M059J (cell line): ENCODE results near the gene SCUBE1. TPM values are rescaled to one million over a fixed set of nuclear protein-coding genes. Genes with fewer than 3 reads are reported as not detected.
A peak's percentile ranks its signal among the peaks of the same experiment; 100 is the strongest.

Experiments used
- DNase-seq: peaks from one replicate; pipeline ENCODE4 v3.0.0-alpha.2; 2012; ENCODE audit warnings: low read depth
- total RNA-seq: library from RNA; depleted of rRNA; stranded (reverse); fragments of >200 nt; shearing (Covaris generic); gene quantifications from 2 replicates; pipeline ENCODE4 v1.2.3, GENCODE V29; 2014

SCUBE1 gene
- total RNA-seq, 1 experiment from 2014 or later = 17.4 TPM

- no peak for DNase-seq
Observed at GRCh38 chr22:43174941-43175531, 168.1 kb downstream of the SCUBE1 start.

GRCh38 chr22:43173976-43174720 lies 169.0 kb downstream of the SCUBE1 start:
- DNase-seq = no peak

GRCh38 chr22:43173566-43173965 lies 169.6 kb downstream of the SCUBE1 start:
- no peak for DNase-seq

- DNase-seq = no peak
Observed at GRCh38 chr22:43172191-43172590, 171.0 kb downstream of the SCUBE1 start.

- no peak for DNase-seq
Observed at GRCh38 chr22:43171607-43172006, 171.6 kb downstream of the SCUBE1 start.

- DNase-seq = no peak
Observed at GRCh38 chr22:43171019-43171491, 172.1 kb downstream of the SCUBE1 start.

- no peak for DNase-seq
Observed at GRCh38 chr22:43170131-43170480, 173.1 kb downstream of the SCUBE1 start.

GRCh38 chr22:43169310-43170130 lies 173.7 kb downstream of the SCUBE1 start:
- no peak for DNase-seq

GRCh38 chr22:43168471-43169309 lies 174.5 kb downstream of the SCUBE1 start:
- peak; percentile 22 for DNase-seq

GRCh38 chr22:43167001-43167589 lies 176.1 kb downstream of the SCUBE1 start:
- DNase-seq = no peak

GRCh38 chr22:43166132-43166930 lies 176.8 kb downstream of the SCUBE1 start:
- DNase-seq = no peak

GRCh38 chr22:43164636-43165035 lies 178.5 kb downstream of the SCUBE1 start:
- no peak for DNase-seq

GRCh38 chr22:43163241-43163795 lies 179.9 kb downstream of the SCUBE1 start:
- no peak for DNase-seq

GRCh38 chr22:43162412-43163150 lies 180.6 kb downstream of the SCUBE1 start:
- DNase-seq = no peak

- DNase-seq = no peak
Observed at GRCh38 chr22:43160497-43161126, 182.6 kb downstream of the SCUBE1 start.

GRCh38 chr22:43159484-43160178 lies 183.5 kb downstream of the SCUBE1 start:
- DNase-seq = no peak

- DNase-seq = no peak
Observed at GRCh38 chr22:43158778-43159483, 184.2 kb downstream of the SCUBE1 start.
